ENCODE data around the gene KLRC4.
"Not testable (repeated sequence)": the region's sequence is repeated elsewhere in the genome, so short reads cannot be mapped to it uniquely, and the experiment has no call there.

The KLRC4 gene

GRCh38 chr12:10396176-10396575 is 13.4 kb downstream of the KLRC4 start:
- not testable (repeated sequence) for DNase-seq

- no peak for DNase-seq
These were observed 14.1 kb downstream of the KLRC4 start for GRCh38 chr12:10395390-10395998.

GRCh38 chr12:10394531-10395152 is 14.9 kb downstream of the KLRC4 start:
- not testable (repeated sequence) for DNase-seq

GRCh38 chr12:10393291-10393690 is 16.3 kb downstream of the KLRC4 start:
- DNase-seq, result no peak

GRCh38 chr12:10392394-10392930 is 17.1 kb downstream of the KLRC4 start:
- DNase-seq, result no peak

- not testable (repeated sequence) for DNase-seq
These were observed 18.6 kb downstream of the KLRC4 start for GRCh38 chr12:10390991-10391390.

- DNase-seq, result no peak
These were observed 19.7 kb downstream of the KLRC4 start, which contains the start of gene KLRK1 for GRCh38 chr12:10389904-10390303. Gene KLRK1 (minus strand): TSS chr12:10390041. CDS start chr12:10388810, 1,231 bp downstream.

GRCh38 chr12:10388624-10389413 is 20.7 kb downstream of the KLRC4 start:
- DNase-seq, result no peak

- not testable (repeated sequence) for DNase-seq
These were observed 22.1 kb downstream of the KLRC4 start for GRCh38 chr12:10387498-10387897.

GRCh38 chr12:10386857-10387256 is 22.7 kb downstream of the KLRC4 start:
- DNase-seq, result no peak

- DNase-seq, result no peak
These were observed 24.4 kb downstream of the KLRC4 start for GRCh38 chr12:10385166-10385613.

- DNase-seq, result no peak
These were observed 25.4 kb downstream of the KLRC4 start for GRCh38 chr12:10384191-10384590.

GRCh38 chr12:10381928-10382628 is 27.5 kb downstream of the KLRC4 start:
- no peak for DNase-seq

GRCh38 chr12:10378737-10379136 is 30.8 kb downstream of the KLRC4 start:
- not testable (repeated sequence) for DNase-seq

GRCh38 chr12:10374624-10375018 is 34.9 kb downstream of the KLRC4 start:
- no peak for DNase-seq

- DNase-seq, result no peak
These were observed 37.0 kb downstream of the KLRC4 start for GRCh38 chr12:10372559-10372958.

- not testable (repeated sequence) for DNase-seq
These were observed 37.5 kb downstream of the KLRC4 start for GRCh38 chr12:10371893-10372535.

GRCh38 chr12:10369557-10370415 is 39.8 kb downstream of the KLRC4 start:
- no peak for DNase-seq

- no peak for DNase-seq
These were observed 41.1 kb downstream of the KLRC4 start for GRCh38 chr12:10368206-10369171.

GRCh38 chr12:10367714-10368113 is 41.8 kb downstream of the KLRC4 start:
- DNase-seq, result not testable (repeated sequence)
